ENCODE data around the gene RGS4. TPM values are rescaled to one million over a fixed set of nuclear protein-coding genes. Genes with fewer than 3 reads are reported as not detected.

RGS4 gene
- total RNA-seq, 1 experiment from 2014 or later, result not detected

DNA sequence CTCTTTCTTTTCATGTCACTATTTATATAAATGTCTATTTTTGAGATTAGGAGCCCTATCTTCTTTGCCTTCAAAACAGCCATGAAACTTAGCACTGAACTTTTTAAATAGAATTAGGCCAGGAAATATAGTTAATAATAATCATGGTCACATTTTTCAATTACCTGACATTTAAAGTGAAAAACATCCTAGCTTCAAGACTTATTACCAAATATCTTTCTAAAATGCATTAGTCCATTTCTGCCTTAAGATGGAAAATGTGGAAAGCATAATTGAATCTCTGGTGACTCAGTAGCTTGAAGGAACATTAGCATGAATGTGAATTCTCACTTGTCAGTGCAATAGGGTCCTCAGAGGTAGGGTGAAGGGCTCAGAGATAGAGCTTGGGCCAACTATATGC is 18.7 kb upstream of the RGS4 start:
- Histone ChIP-seq H3K14ac (ENCODE audit: insufficient read depth, low read length) (no peak overlapping the region), H3K18ac (ENCODE audit: insufficient read length, low read depth, low read length) (no peak overlapping the region), H2AFZ (ENCODE audit: low read length) (no peak overlapping the region), H3K27me3 (ENCODE audit: insufficient read depth, low read length) (no peaks in the 10 kb centered on the region), H2AK5ac (ENCODE audit: insufficient read length, low read length) (no peak overlapping the region), H2BK12ac (ENCODE audit: insufficient read length, low read depth, low read length) (no peak overlapping the region), H3K79me2 (ENCODE audit: insufficient read depth, low read length) (no peaks in the 10 kb centered on the region), H4K5ac (ENCODE audit: insufficient read length, low read depth, low read length) (no peak overlapping the region), H3K4me1 (ENCODE audit: insufficient read depth, low read length) (no peaks in the 10 kb centered on the region), H3K23me2 (ENCODE audit: insufficient read length, low read depth, low read length, poor library complexity, severe bottlenecking) (no peaks in the 10 kb centered on the region), H2BK120ac (ENCODE audit: low read depth, low read length, poor library complexity, severe bottlenecking) (no peak overlapping the region), H2BK15ac (ENCODE audit: low read depth, low read length) (no peak overlapping the region), H3K9ac (ENCODE audit: extremely low read depth, insufficient read length, low read length) (no peak overlapping the region), H3K79me1 (ENCODE audit: insufficient read depth, low read depth, low read length, poor library complexity, severe bottlenecking) (no peaks in the 10 kb centered on the region), H3K23ac (ENCODE audit: insufficient read length, low read depth, low read length) (no peak overlapping the region), H3K4ac (ENCODE audit: low read depth, low read length) (no peak overlapping the region), H3K56ac (ENCODE audit: insufficient read length, low read depth, low read length) (no peak overlapping the region), H2BK20ac (ENCODE audit: low read depth, low read length, poor library complexity, severe bottlenecking) (no peak overlapping the region), H4K20me1 (ENCODE audit: control insufficient read depth, insufficient read depth, insufficient read length) (no peaks in the 10 kb centered on the region), H2BK5ac (ENCODE audit: insufficient read length, low read length) (no peak overlapping the region), H4K91ac (ENCODE audit: insufficient read length, low read depth, low read length) (no peak overlapping the region), H3K9me3 (ENCODE audit: control insufficient read depth, low read depth, low read length) (no peaks in the 10 kb centered on the region), H3T11ph (ENCODE audit: low read length) (no peak overlapping the region), H3K4me2 (ENCODE audit: insufficient read depth, insufficient read length, low read length) (no peak overlapping the region), H3K27ac (ENCODE audit: insufficient read length, low read depth, low read length) (no peak overlapping the region), H4K8ac (replicated peaks; ENCODE audit: insufficient read length, low read depth, low read length) (no peak overlapping the region)
- Mint-ChIP-seq H3K4me3 (no peak overlapping the region), H3K4me1 (no peaks in the 10 kb centered on the region), H3K9me3 (no peaks in the 10 kb centered on the region), H3K27ac (no peak overlapping the region), H3K36me3 (ENCODE audit: insufficient read depth in 1 of 3, low read depth in 3 of 3) (no peaks in the 10 kb centered on the region), H3K27me3 (ENCODE audit: low read depth) (no peaks in the 10 kb centered on the region; the same call in 1 of the 2 replicates)
- DNase-seq, result no peak
- TF ChIP-seq, protein P1, sequence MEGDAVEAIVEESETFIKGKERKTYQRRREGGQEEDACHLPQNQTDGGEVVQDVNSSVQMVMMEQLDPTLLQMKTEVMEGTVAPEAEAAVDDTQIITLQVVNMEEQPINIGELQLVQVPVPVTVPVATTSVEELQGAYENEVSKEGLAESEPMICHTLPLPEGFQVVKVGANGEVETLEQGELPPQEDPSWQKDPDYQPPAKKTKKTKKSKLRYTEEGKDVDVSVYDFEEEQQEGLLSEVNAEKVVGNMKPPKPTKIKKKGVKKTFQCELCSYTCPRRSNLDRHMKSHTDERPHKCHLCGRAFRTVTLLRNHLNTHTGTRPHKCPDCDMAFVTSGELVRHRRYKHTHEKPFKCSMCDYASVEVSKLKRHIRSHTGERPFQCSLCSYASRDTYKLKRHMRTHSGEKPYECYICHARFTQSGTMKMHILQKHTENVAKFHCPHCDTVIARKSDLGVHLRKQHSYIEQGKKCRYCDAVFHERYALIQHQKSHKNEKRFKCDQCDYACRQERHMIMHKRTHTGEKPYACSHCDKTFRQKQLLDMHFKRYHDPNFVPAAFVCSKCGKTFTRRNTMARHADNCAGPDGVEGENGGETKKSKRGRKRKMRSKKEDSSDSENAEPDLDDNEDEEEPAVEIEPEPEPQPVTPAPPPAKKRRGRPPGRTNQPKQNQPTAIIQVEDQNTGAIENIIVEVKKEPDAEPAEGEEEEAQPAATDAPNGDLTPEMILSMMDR (conservative IDR thresholded peaks at IDR 0.05), result no peak
